GM03348 (cell line): ENCODE results near the gene CCDC85C.

Experiments used
- DNase-seq: peaks from one replicate; pipeline ENCODE4 v3.0.0; 2012; ENCODE audit warnings: low spot score

CCDC85C gene

GRCh38 chr14:99472937-99473336, 131.1 kb downstream of the CCDC85C start:
- DNase-seq: no peak

GRCh38 chr14:99471731-99472130, 132.3 kb downstream of the CCDC85C start:
- DNase-seq: no peak

GRCh38 chr14:99468836-99469592, 135.0 kb downstream of the CCDC85C start:
- DNase-seq: no peak

GRCh38 chr14:99468081-99468480, 135.9 kb downstream of the CCDC85C start:
- no peak for DNase-seq

GRCh38 chr14:99467336-99468078, 136.5 kb downstream of the CCDC85C start:
- no peak for DNase-seq

GRCh38 chr14:99466758-99467157, 137.2 kb downstream of the CCDC85C start:
- no peak for DNase-seq

GRCh38 chr14:99465288-99465687, 138.7 kb downstream of the CCDC85C start:
- no peak for DNase-seq

GRCh38 chr14:99463974-99464373, 140.0 kb downstream of the CCDC85C start:
- DNase-seq: no peak

GRCh38 chr14:99462210-99462609, 141.8 kb downstream of the CCDC85C start:
- no peak for DNase-seq

- no peak for DNase-seq
These were observed 142.5 kb downstream of the CCDC85C start for GRCh38 chr14:99461411-99462085.

- DNase-seq: no peak
These were observed 143.2 kb downstream of the CCDC85C start for GRCh38 chr14:99460793-99461192.

GRCh38 chr14:99459481-99460100, 144.4 kb downstream of the CCDC85C start:
- peak; percentile 16 for DNase-seq

GRCh38 chr14:99454246-99454645, 149.8 kb downstream of the CCDC85C start:
- peak; percentile 13 for DNase-seq

- DNase-seq: no peak
These were observed 151.0 kb downstream of the CCDC85C start for GRCh38 chr14:99452968-99453367.

- DNase-seq: no peak
These were observed 152.8 kb downstream of the CCDC85C start for GRCh38 chr14:99451234-99451633.

- DNase-seq: no peak
These were observed 153.7 kb downstream of the CCDC85C start for GRCh38 chr14:99450266-99450665.
